GM23338 (cell line): Measurements from ENCODE around the gene GDF7.

Source experiments
- CTCF ChIP-seq, 2 experiments: fragments of 200-600 bp in 1 of 2; sonication (generic) in 1 of 2; conservative IDR thresholded peaks; 2 replicates each; pipeline versions ENCODE4 v1.5.1 to v1.6.1; 2016 to 2017; ENCODE audit warnings: antibody characterized with exemption in 2 of 2, low read depth in 2 of 2, mild to moderate bottlenecking in 2 of 2, moderate library complexity in 1 of 2
- EZH2 ChIP-seq: fragments of 200-600 bp; sonication (generic); IDR thresholded peaks from one replicate; pipeline ENCODE4 v1.8.0; 2017; ENCODE audit warnings: antibody characterized with exemption, mild to moderate bottlenecking, low read depth; ENCODE audit not compliant: unreplicated experiment

GRCh38 chr2:20645761-20646160 lies 21.2 kb upstream of the GDF7 start:
- TF ChIP-seq CTCF (conservative IDR thresholded peaks at IDR 0.05; ENCODE audit: low read depth in 2 of 2), result no peak
- no peak for TF ChIP-seq EZH2
